Osteocyte (in vitro differentiated cells): ENCODE measurements around the gene PTPRG. TPM values are rescaled to one million over a fixed set of nuclear protein-coding genes. Genes with fewer than 3 reads are reported as not detected.

ENCODE experiments used
- DNase-seq: peaks from one replicate; pipeline ENCODE4 v3.0.0; 2021; ENCODE audit warnings: mixed read lengths; ENCODE audit not compliant: unreplicated experiment; ENCODE audit errors: extremely low spot score
- H3K27ac Mint-ChIP-seq: one replicate; pipeline ENCODE4 v1.8.0; 2021; ENCODE audit warnings: mild to moderate bottlenecking, mixed read lengths; ENCODE audit not compliant: unreplicated experiment
- H3K27me3 Mint-ChIP-seq: one replicate; pipeline ENCODE4 v1.8.0; 2021; ENCODE audit warnings: mixed read lengths; ENCODE audit not compliant: unreplicated experiment
- H3K36me3 Mint-ChIP-seq: one replicate; pipeline ENCODE4 v1.8.0; 2021; ENCODE audit warnings: mixed read lengths; ENCODE audit not compliant: unreplicated experiment
- H3K4me1 Mint-ChIP-seq: one replicate; pipeline ENCODE4 v1.8.0; 2021; ENCODE audit warnings: mixed read lengths; ENCODE audit not compliant: unreplicated experiment
- H3K4me3 Mint-ChIP-seq: one replicate; pipeline ENCODE4 v1.8.0; 2021; ENCODE audit warnings: mild to moderate bottlenecking, moderate library complexity, mixed read lengths; ENCODE audit not compliant: unreplicated experiment
- H3K9me3 Mint-ChIP-seq: one replicate; pipeline ENCODE4 v1.8.0; 2021; ENCODE audit warnings: mixed read lengths; ENCODE audit not compliant: unreplicated experiment
- total RNA-seq: library from RNA; stranded (reverse); gene quantifications from 2 replicates; pipeline ENCODE4 v1.2.1, GENCODE V29; 2021
- TF ChIP-seq, protein P1 (sequence below): fragments of 200-600 bp; sonication (generic); IDR thresholded peaks from 2 replicates; pipeline ENCODE4 v1.5.0; 2021; ENCODE audit warnings: antibody characterized with exemption, mild to moderate bottlenecking, moderate library complexity

Gene PTPRG
- total RNA-seq, 1 donor from 2014 or later: 48.1 TPM

DNA sequence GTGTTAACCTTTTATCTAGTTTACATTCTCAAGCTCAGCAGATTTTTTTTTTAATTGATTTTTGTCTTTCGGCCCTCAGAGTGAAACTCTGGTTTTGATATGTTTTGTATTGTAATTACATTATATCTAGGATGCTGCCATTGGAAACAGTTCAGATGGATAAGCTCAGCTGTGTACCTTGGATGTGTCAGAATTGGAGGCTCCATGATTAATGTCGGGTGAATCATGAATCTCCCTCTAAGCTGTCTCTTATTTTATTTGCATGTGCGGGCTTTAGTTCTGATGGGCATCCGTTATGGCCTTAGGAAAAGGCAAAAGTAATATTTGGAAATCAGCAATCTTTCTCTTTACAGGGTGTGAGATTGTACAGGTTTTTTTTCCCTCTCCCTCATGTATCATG is 4.2 kb downstream of the PTPRG start:
- DNase-seq: no peak
- H3K27me3 Mint-ChIP-seq: no peaks in the 10 kb centered on the region
- H3K9me3 Mint-ChIP-seq: no peaks in the 10 kb centered on the region
- no peak overlapping the region for H3K4me3 Mint-ChIP-seq
- TF ChIP-seq, protein P1, sequence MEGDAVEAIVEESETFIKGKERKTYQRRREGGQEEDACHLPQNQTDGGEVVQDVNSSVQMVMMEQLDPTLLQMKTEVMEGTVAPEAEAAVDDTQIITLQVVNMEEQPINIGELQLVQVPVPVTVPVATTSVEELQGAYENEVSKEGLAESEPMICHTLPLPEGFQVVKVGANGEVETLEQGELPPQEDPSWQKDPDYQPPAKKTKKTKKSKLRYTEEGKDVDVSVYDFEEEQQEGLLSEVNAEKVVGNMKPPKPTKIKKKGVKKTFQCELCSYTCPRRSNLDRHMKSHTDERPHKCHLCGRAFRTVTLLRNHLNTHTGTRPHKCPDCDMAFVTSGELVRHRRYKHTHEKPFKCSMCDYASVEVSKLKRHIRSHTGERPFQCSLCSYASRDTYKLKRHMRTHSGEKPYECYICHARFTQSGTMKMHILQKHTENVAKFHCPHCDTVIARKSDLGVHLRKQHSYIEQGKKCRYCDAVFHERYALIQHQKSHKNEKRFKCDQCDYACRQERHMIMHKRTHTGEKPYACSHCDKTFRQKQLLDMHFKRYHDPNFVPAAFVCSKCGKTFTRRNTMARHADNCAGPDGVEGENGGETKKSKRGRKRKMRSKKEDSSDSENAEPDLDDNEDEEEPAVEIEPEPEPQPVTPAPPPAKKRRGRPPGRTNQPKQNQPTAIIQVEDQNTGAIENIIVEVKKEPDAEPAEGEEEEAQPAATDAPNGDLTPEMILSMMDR: no peak
- peaks cover 26% of the 10 kb centered on the region for H3K4me1 Mint-ChIP-seq
- H3K27ac Mint-ChIP-seq: no peak overlapping the region
- no peaks in the 10 kb centered on the region for H3K36me3 Mint-ChIP-seq

DNA sequence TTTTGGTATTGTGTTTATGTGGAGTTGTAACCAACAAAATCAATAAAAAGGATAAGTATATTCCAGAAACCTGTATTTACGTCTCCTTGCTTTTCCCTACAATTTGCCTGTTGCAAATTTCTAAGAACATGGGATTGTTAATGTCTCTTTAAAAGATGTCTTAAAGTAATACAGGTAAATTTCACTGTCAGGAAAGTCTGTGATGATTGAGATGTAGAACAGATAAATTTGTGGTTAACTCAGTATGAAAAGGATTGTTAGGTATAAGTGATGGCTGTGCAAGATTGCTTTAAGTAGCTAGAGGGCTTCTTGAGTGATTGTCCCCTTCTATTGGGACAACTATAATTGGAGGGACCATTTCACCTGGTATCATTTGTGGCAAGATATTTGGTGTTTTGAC is 6.8 kb downstream of the PTPRG start:
- Mint-ChIP-seq H3K4me3 (no peak overlapping the region), H3K36me3 (no peaks in the 10 kb centered on the region)
- TF ChIP-seq, protein P1: no peak

DNA sequence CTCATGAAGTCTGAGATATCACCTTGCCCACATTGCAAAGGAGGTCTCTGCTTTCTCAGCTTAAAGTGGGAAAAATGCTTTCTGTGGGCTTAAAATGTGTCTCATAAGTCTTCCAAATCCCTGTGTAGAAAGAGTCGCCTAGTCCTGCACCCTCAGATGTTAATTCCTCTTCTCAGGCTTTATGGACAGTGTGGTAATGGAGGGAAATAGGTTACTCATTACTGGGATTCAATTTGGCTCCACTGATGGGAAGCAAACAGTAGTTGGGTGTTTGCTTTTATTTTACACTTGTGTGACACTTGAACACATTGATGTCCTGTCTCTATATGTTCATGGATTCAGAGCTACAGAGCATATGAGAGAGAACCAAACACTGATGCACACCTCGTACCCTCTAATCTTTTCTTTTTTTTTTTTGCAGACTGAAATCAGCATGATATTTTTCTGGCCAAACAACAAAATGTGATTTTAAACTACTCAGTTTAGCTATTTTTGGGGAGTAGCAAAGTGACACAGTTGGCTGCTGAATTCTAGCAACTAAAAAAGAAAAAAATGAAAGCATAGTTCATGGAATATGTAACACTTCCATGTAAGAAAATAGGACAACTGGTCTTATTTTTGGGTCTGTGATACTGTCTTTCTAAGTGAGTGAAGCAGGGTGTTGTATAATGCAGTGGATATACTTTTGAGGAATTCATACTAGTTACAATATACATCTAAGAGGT is 8.6 kb downstream of the PTPRG start:
- Mint-ChIP-seq H3K27me3 (no peaks in the 10 kb centered on the region), H3K36me3 (peaks cover 4% of the 10 kb centered on the region), H3K9me3 (no peaks in the 10 kb centered on the region), H3K4me1 (peaks cover 22% of the 10 kb centered on the region), H3K27ac (no peak overlapping the region), H3K4me3 (no peak overlapping the region)
- TF ChIP-seq, protein P1: no peak
- DNase-seq: no peak

More for the DNA sequence above, 6.8 kb downstream of the PTPRG start:
- Mint-ChIP-seq H3K4me1 (peaks cover 37% of the 10 kb centered on the region), H3K27ac (no peak overlapping the region), H3K9me3 (no peaks in the 10 kb centered on the region), H3K27me3 (no peaks in the 10 kb centered on the region)
- no peak for DNase-seq

DNA sequence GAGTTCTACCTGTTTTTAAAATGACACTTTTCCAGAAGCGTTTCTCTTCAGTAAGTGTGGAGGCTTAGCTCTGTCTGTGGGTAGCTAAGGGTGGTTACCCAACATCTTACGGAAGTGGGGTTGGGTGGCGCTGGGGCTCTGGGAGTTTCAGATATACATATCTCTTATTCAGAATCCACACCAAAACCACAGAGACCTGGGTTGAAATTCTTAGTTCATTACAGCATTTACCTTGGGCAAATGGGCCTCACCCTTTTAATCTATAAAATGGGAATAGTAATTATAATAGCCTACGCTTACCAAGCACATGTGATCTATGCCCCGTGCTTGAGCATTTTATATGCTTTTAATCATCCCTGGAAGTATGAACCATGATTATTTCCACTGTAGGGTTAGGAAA is 9.4 kb downstream of the PTPRG start:
- DNase-seq: no peak
- Mint-ChIP-seq H3K27ac (no peak overlapping the region), H3K36me3 (peaks cover 4% of the 10 kb centered on the region), H3K9me3 (no peaks in the 10 kb centered on the region), H3K4me1 (peaks cover 18% of the 10 kb centered on the region), H3K4me3 (no peak overlapping the region), H3K27me3 (no peaks in the 10 kb centered on the region)
- TF ChIP-seq, protein P1: no peak

DNA sequence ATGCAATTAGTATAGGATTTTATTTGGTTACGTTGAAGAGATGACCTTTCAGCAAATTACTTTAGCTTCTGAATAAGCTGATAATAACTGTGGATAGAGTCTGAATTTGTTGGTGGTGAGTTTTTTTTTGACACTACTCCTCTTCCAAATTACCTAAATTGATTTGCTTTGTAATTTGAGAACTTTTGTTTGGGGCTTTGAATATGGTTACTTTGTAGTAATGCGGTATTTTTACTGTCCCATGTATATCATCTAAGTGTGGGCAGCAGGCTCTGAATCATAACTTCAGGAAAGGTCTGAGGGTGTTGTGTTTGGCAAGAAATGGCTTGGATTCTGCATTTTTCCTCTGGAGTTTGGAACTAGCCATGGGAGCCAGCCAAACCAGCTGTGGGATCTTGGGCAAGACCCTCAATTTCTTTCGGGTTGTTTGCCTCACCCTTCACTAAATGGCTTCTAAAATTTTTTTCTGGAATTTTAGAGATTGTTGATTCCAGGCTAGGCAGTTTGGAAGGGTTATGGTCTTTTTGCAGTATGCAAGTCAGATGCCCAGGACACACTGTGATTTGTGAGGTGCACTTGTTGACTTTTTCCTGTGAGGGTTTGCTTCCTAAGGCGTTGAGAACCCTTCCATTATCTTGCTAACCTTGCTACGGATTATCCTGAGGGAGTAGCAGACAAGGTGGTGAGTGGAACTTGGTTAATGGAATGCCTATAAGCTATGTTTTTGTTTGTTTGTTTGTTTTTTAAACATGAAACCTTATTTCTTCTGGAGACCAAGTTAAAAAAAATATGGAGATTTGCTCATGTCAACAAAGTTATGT is 10.4 kb downstream of the PTPRG start:
- Mint-ChIP-seq H3K9me3 (no peaks in the 10 kb centered on the region), H3K27ac (no peak overlapping the region), H3K4me1 (peaks cover 18% of the 10 kb centered on the region), H3K4me3 (no peak overlapping the region), H3K36me3 (peaks cover 4% of the 10 kb centered on the region), H3K27me3 (peaks cover 7% of the 10 kb centered on the region)
- TF ChIP-seq, protein P1: no peak
- DNase-seq: no peak
